Mesenchymal stem cell (in vitro differentiated cells and primary cell): Measurements from ENCODE around the gene WDFY3.

Experiments
- DNase-seq: peaks from one replicate; pipeline ENCODE4 v3.0.0-alpha.2; 2013
- H2AFZ ChIP-seq: one replicate; pipeline ENCODE4 v1.6.1; 2013; ENCODE audit warnings: low read depth, mild to moderate bottlenecking, control low read depth, inconsistent platforms, low read length, moderate library complexity
- H2AK5ac ChIP-seq: 2 replicates; pipeline ENCODE4 v1.6.1; 2013; ENCODE audit warnings: low read length, moderate library complexity, mild to moderate bottlenecking, inconsistent platforms; ENCODE audit not compliant: severe bottlenecking
- H2BK120ac ChIP-seq: one replicate; pipeline ENCODE4 v1.6.1; 2013; ENCODE audit warnings: low read depth, mild to moderate bottlenecking, inconsistent platforms, low read length, moderate library complexity
- H2BK12ac ChIP-seq, 2 experiments: one replicate each; pipeline ENCODE4 v1.6.1; 2013; ENCODE audit warnings: inconsistent platforms in 2 of 2, low read length in 2 of 2, mild to moderate bottlenecking in 2 of 2, moderate library complexity in 2 of 2, control low read depth in 1 of 2
- H2BK15ac ChIP-seq: one replicate; pipeline ENCODE4 v1.6.1; 2013; ENCODE audit warnings: mild to moderate bottlenecking, low read depth, inconsistent platforms; ENCODE audit not compliant: poor library complexity, severe bottlenecking
- H2BK5ac ChIP-seq: 2 replicates; pipeline ENCODE4 v1.6.1; 2013; ENCODE audit warnings: low read depth, mild to moderate bottlenecking, low read length, control low read depth, inconsistent platforms; ENCODE audit not compliant: poor library complexity, severe bottlenecking
- H3K14ac ChIP-seq, 2 experiments: one replicate each; pipeline ENCODE4 v1.6.1; 2013; ENCODE audit warnings: inconsistent platforms in 2 of 2, low read length in 2 of 2, control low read depth in 1 of 2, mild to moderate bottlenecking in 1 of 2, moderate library complexity in 1 of 2
- H3K18ac ChIP-seq, 2 experiments: one replicate each; pipeline ENCODE4 v1.6.1; 2013; ENCODE audit warnings: inconsistent platforms in 2 of 2, low read length in 2 of 2, control low read depth in 1 of 2, low read depth in 1 of 2, mild to moderate bottlenecking in 1 of 2
- H3K23ac ChIP-seq, 2 experiments: one replicate each; pipeline ENCODE4 v1.6.1; 2013; ENCODE audit warnings: inconsistent platforms in 2 of 2, low read length in 2 of 2, mild to moderate bottlenecking in 2 of 2, moderate library complexity in 2 of 2, control low read depth in 1 of 2
- H3K27ac ChIP-seq: 2 replicates; pipeline ENCODE4 v1.5.1; 2013; ENCODE audit warnings: mild to moderate bottlenecking, moderate library complexity, low read length, control low read depth, inconsistent platforms; ENCODE audit not compliant: poor library complexity, severe bottlenecking
- H3K27me3 ChIP-seq, 2 experiments: 2 replicates each; pipeline versions ENCODE4 v1.6.1 to v1.7.0; 2013; ENCODE audit warnings: low read length in 2 of 2, mild to moderate bottlenecking in 2 of 2, moderate library complexity in 2 of 2, control low read depth in 1 of 2, inconsistent platforms in 1 of 2; ENCODE audit not compliant: control insufficient read depth in 1 of 2, insufficient read depth in 1 of 2
- H3K36me3 ChIP-seq, 2 experiments: 2 replicates each; pipeline versions ENCODE4 v1.6.1 to v1.7.0; 2013; ENCODE audit warnings: low read length in 2 of 2, control low read depth in 1 of 2, inconsistent platforms in 1 of 2, low read depth in 1 of 2, mild to moderate bottlenecking in 1 of 2; ENCODE audit not compliant: insufficient read depth in 2 of 2, control insufficient read depth in 1 of 2
- H3K4ac ChIP-seq, 2 experiments: one replicate each; pipeline ENCODE4 v1.6.1; 2013; ENCODE audit warnings: inconsistent platforms in 2 of 2, low read length in 2 of 2, mild to moderate bottlenecking in 2 of 2, moderate library complexity in 2 of 2, control low read depth in 1 of 2, low read depth in 1 of 2
- H3K4me1 ChIP-seq: 2 replicates; pipeline ENCODE4 v1.6.1; 2013; ENCODE audit warnings: low read depth, low read length, control low read depth; ENCODE audit not compliant: control insufficient read depth, insufficient read depth
- H3K4me2 ChIP-seq: 2 replicates; pipeline ENCODE4 v1.6.1; 2013; ENCODE audit warnings: low read length, mild to moderate bottlenecking, inconsistent platforms; ENCODE audit not compliant: poor library complexity, severe bottlenecking
- H3K4me3 ChIP-seq, 2 experiments: 2 replicates each; pipeline versions ENCODE4 v1.5.1 to v1.7.0; 2013; ENCODE audit warnings: low read length in 2 of 2, mild to moderate bottlenecking in 2 of 2, control low read depth in 1 of 2, low read depth in 1 of 2; ENCODE audit not compliant: insufficient read depth in 1 of 2
- H3K79me1 ChIP-seq: replicated peaks from 2 replicates; pipeline ENCODE4 v1.6.1; 2013; ENCODE audit warnings: mild to moderate bottlenecking, control low read depth, low read length, inconsistent platforms; ENCODE audit not compliant: poor library complexity, severe bottlenecking
- H3K9ac ChIP-seq: 2 replicates; pipeline ENCODE4 v1.7.0; 2013; ENCODE audit warnings: mild to moderate bottlenecking, low read length, moderate library complexity
- H3K9me3 ChIP-seq: 2 replicates; pipeline ENCODE4 v1.7.0; 2013; ENCODE audit warnings: mild to moderate bottlenecking, low read length; ENCODE audit not compliant: control insufficient read depth
- H4K8ac ChIP-seq: one replicate; pipeline ENCODE4 v1.6.1; 2013; ENCODE audit warnings: inconsistent platforms, mild to moderate bottlenecking, low read length, moderate library complexity
- H4K91ac ChIP-seq: one replicate; pipeline ENCODE4 v1.6.1; 2013; ENCODE audit warnings: mild to moderate bottlenecking, low read length, inconsistent platforms
- WGBS: methylation state at CpG from one replicate; pipeline ENCODE4 v1.1.7; 2013; ENCODE audit warnings: mixed read lengths; 5-methylcytosine and 5-hydroxymethylcytosine counted together

Gene WDFY3

GRCh38 chr4:84925558-84925957 lies 40.9 kb downstream of the WDFY3 start:
- Histone ChIP-seq H3K23ac (no peak overlapping the region), H2BK12ac (no peak overlapping the region), H3K14ac (no peak overlapping the region), H3K36me3 (peaks cover 12 to 34% of the 10 kb centered on the region in 2 experiments), H3K27ac (no peak overlapping the region), H2AFZ (no peak overlapping the region), H3K4me2 (no peak overlapping the region), H3K18ac (no peak overlapping the region), H2BK120ac (no peak overlapping the region), H2BK5ac (no peak overlapping the region), H4K91ac (no peak overlapping the region), H3K4ac (no peak overlapping the region), H2AK5ac (no peak overlapping the region), H2BK15ac (no peak overlapping the region), H3K4me1 (peaks cover 2% of the 10 kb centered on the region), H3K9me3 (no peaks in the 10 kb centered on the region), H3K9ac (no peak overlapping the region), H3K4me3 (no peak overlapping the region), H3K27me3 (no peaks in the 10 kb centered on the region), H4K8ac (no peak overlapping the region), H3K79me1 (peaks cover 21% of the 10 kb centered on the region)
- no peak for DNase-seq
- no CpG with 5 or more reads among the region's 1 CpG for WGBS

DNA sequence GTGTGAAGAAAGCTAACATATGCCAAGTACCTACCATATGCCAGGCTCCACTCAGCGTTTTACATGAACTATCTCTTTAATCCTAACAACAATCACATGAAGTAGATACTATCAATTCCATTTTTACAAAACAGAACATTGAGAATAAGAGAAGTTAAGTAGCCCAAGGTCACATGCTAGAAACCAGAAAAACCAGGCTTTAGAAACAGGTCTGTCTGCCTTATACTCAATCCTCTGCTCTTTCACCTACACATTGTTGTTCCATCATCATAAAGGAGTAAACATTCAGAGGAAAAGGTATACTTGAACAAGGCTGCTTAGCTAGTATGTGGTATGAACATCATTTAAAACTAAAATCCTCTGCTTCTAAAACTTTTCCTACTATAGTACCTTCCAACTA lies 42.1 kb downstream of the WDFY3 start:
- no peak for DNase-seq
- Histone ChIP-seq H3K18ac (no peak overlapping the region), H2BK12ac (no peak overlapping the region), H3K4ac (no peak overlapping the region), H3K36me3 (peaks cover 7 to 25% of the 10 kb centered on the region in 2 experiments), H2BK15ac (no peak overlapping the region), H4K91ac (no peak overlapping the region), H2AK5ac (no peak overlapping the region), H3K9ac (no peak overlapping the region), H3K27ac (no peak overlapping the region), H2BK5ac (no peak overlapping the region), H2BK120ac (no peak overlapping the region), H3K27me3 (no peaks in the 10 kb centered on the region), H3K4me3 (no peak overlapping the region), H3K14ac (no peak overlapping the region), H3K79me1 (peaks cover 19% of the 10 kb centered on the region), H2AFZ (no peak overlapping the region), H3K4me1 (peaks cover 2% of the 10 kb centered on the region), H3K9me3 (no peaks in the 10 kb centered on the region), H4K8ac (no peak overlapping the region), H3K23ac (no peak overlapping the region), H3K4me2 (no peak overlapping the region)
- WGBS, result 100% methylated on average over 1 of the region's 1 CpG

- no peak overlapping the region for H4K91ac ChIP-seq
- WGBS, result 53% methylated on average over 3 of the region's 3 CpGs
Measured at GRCh38 chr4:84920617-84921016, 45.9 kb downstream of the WDFY3 start.

DNA sequence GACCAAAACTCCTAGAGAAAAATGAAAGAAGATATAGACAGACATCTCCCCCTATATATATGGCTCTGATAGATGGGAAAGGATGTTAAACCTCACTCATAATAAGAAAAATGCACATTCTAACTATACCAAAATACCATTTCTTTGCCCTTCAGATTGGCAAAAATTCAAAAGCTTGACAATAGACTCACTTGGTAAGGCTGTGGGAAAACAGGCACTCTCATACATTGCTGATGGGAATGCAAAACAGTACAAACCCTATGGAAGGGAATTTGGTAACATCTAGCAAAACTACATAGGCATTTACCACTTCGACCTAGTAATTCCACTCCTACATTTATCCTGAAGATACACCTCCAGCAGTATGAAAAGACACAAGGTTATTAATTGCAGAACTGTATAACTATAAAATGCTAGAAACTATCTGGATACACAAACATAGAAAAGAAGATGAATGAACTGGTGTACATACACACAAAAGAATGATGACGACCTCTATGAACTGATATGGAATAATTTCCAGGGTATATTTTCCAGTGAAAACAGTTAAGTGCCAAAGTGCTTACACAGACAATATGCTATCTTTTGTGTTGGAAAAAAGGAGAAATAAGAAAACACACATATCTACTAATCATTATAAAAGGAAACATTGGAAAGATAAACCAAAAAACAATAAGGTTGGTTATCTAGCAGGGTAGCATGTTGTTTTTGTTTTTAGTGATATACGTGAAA lies 48.5 kb downstream of the WDFY3 start:
- Histone ChIP-seq H3K4me3 (no peak overlapping the region), H2BK120ac (no peak overlapping the region), H3K9ac (no peak overlapping the region), H4K8ac (no peak overlapping the region), H2AFZ (no peak overlapping the region), H3K23ac (no peak overlapping the region), H3K27me3 (no peaks in the 10 kb centered on the region), H3K36me3 (peaks cover 0 to 20% of the 10 kb centered on the region in 2 experiments), H3K14ac (no peak overlapping the region), H2BK12ac (no peak overlapping the region), H3K9me3 (no peaks in the 10 kb centered on the region), H3K18ac (no peak overlapping the region), H3K4me2 (no peak overlapping the region), H4K91ac (no peak overlapping the region), H2AK5ac (no peak overlapping the region), H3K4ac (no peak overlapping the region), H2BK5ac (no peak overlapping the region), H2BK15ac (no peak overlapping the region), H3K79me1 (peaks cover 8% of the 10 kb centered on the region), H3K4me1 (peaks cover 2% of the 10 kb centered on the region), H3K27ac (no peak overlapping the region)
- 100% methylated on average over 2 of the region's 3 CpGs for WGBS
- no peak for DNase-seq

More at GRCh38 chr4:84920617-84921016, 45.9 kb downstream of the WDFY3 start:
- no peak overlapping the region for H3K4me3 ChIP-seq
- no peak overlapping the region for H3K14ac ChIP-seq
- H2BK15ac ChIP-seq, result no peak overlapping the region
- peaks cover 8% of the 10 kb centered on the region for H3K79me1 ChIP-seq
- no peak overlapping the region for H2BK120ac ChIP-seq
- H3K4me1 ChIP-seq, result peaks cover 2% of the 10 kb centered on the region
- H3K4me2 ChIP-seq, result no peak overlapping the region
- H3K4ac ChIP-seq, result no peak overlapping the region
- H3K18ac ChIP-seq, result no peak overlapping the region
- H3K27ac ChIP-seq, result no peak overlapping the region
- H2BK12ac ChIP-seq, result no peak overlapping the region
- H3K9me3 ChIP-seq, result no peaks in the 10 kb centered on the region
- H2BK5ac ChIP-seq, result no peak overlapping the region
- no peak overlapping the region for H3K23ac ChIP-seq
- no peak overlapping the region for H4K8ac ChIP-seq
- H2AFZ ChIP-seq, result no peak overlapping the region
- no peak overlapping the region for H2AK5ac ChIP-seq
- peak; percentile 73 for DNase-seq
- H3K27me3 ChIP-seq, result no peaks in the 10 kb centered on the region
- H3K9ac ChIP-seq, result peak overlapping the region; percentile 35
- peaks cover 0 to 8% of the 10 kb centered on the region in 2 experiments for H3K36me3 ChIP-seq
